RWPE2 (cell line): ENCODE measurements around the gene BMP6.

Experiments
- ATAC-seq: fragments of 200-7000 bp; cut with Tn5 transposase; 3 replicates; pipeline ENCODE4 v1.9.1; 2021; ENCODE audit warnings: low read depth
- DNase-seq: peaks from one replicate; pipeline ENCODE4 v3.0.0-alpha.2; 2020; ENCODE audit warnings: low spot score
- H3K27ac ChIP-seq: fragments of 450-650 bp; 2 replicates; pipeline ENCODE4 v1.5.1; 2017; ENCODE audit warnings: mild to moderate bottlenecking; ENCODE audit not compliant: poor library complexity, severe bottlenecking
- H3K27me3 ChIP-seq: fragments of 250-450 bp; sonication (Bioruptor Pico); 2 replicates; pipeline ENCODE4 v1.5.1; 2021; ENCODE audit warnings: mild to moderate bottlenecking, moderate library complexity; ENCODE audit not compliant: insufficient read depth, poor library complexity, severe bottlenecking
- H3K36me3 ChIP-seq: fragments of 250-450 bp; sonication (Bioruptor Pico); 2 replicates; pipeline ENCODE4 v1.5.1; 2020; ENCODE audit warnings: low read depth, mild to moderate bottlenecking, moderate library complexity
- H3K4me1 ChIP-seq: fragments of 250-450 bp; sonication (Bioruptor Pico); 2 replicates; pipeline ENCODE4 v1.5.1; 2021; ENCODE audit warnings: mild to moderate bottlenecking, moderate library complexity; ENCODE audit not compliant: insufficient read depth, poor library complexity, severe bottlenecking
- H3K4me3 ChIP-seq: fragments of 250-450 bp; sonication (Bioruptor Pico); 2 replicates; pipeline ENCODE4 v1.5.1; 2021; ENCODE audit warnings: mild to moderate bottlenecking, moderate library complexity; ENCODE audit not compliant: severe bottlenecking
- H3K9me3 ChIP-seq: fragments of 250-450 bp; sonication (Bioruptor Pico); 2 replicates; pipeline ENCODE4 v1.5.1; 2021; ENCODE audit warnings: mild to moderate bottlenecking, moderate library complexity; ENCODE audit not compliant: severe bottlenecking
- TF ChIP-seq, protein P1 (sequence below): fragments of 450-650 bp; IDR thresholded peaks from one replicate; pipeline ENCODE4 v1.5.1; 2017; ENCODE audit warnings: mild to moderate bottlenecking, moderate library complexity; ENCODE audit not compliant: poor library complexity, severe bottlenecking

BMP6 gene

DNA sequence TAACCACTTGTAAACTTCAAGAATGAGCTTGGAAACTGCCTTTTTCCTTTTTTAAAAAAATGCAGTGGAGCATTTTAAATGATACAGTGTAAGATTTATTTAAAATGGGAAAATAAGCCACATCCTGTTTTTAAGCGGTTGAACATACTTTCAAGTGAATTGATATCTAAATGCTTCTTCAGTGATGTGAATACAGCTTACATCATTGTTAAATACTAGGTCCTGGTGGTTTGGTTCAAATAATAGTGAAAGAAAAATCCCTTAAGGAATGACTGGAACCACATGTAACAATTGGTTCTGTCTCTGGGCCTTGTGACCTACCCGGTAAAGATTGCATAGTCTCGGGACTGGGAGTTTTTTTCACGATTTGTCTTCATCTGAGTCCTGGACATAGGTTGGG is 44.2 kb downstream of the BMP6 start:
- no peak for ATAC-seq
- Histone ChIP-seq H3K9me3 (no peaks in the 10 kb centered on the region), H3K4me3 (no peak overlapping the region), H3K36me3 (no peaks in the 10 kb centered on the region), H3K27me3 (peaks cover 3% of the 10 kb centered on the region), H3K27ac (no peak overlapping the region), H3K4me1 (no peaks in the 10 kb centered on the region)
- DNase-seq = no peak
- TF ChIP-seq, protein P1, sequence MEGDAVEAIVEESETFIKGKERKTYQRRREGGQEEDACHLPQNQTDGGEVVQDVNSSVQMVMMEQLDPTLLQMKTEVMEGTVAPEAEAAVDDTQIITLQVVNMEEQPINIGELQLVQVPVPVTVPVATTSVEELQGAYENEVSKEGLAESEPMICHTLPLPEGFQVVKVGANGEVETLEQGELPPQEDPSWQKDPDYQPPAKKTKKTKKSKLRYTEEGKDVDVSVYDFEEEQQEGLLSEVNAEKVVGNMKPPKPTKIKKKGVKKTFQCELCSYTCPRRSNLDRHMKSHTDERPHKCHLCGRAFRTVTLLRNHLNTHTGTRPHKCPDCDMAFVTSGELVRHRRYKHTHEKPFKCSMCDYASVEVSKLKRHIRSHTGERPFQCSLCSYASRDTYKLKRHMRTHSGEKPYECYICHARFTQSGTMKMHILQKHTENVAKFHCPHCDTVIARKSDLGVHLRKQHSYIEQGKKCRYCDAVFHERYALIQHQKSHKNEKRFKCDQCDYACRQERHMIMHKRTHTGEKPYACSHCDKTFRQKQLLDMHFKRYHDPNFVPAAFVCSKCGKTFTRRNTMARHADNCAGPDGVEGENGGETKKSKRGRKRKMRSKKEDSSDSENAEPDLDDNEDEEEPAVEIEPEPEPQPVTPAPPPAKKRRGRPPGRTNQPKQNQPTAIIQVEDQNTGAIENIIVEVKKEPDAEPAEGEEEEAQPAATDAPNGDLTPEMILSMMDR = no peak

DNA sequence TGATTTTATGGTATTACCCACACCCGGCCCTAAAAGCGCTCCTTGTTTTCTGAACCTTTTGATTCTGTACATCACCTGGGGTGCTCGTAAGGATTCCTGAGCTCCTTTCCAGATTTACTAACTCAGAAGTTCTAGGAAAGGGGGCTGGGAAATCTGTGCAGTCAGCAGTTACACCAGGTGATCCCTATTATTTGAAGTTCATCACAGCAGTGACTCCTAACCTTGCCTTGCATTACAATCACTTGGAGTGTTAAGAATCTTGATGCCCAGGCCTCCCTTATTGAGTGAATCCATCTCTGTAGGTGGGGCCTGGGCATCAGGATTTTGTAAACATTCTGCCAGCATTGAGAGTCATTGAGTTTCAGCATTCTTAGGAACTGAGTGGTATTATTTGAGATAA is 44.7 kb downstream of the BMP6 start:
- no peaks in the 10 kb centered on the region for H3K4me1 ChIP-seq
- DNase-seq = no peak
- H3K9me3 ChIP-seq = no peaks in the 10 kb centered on the region
- ATAC-seq = no peak
- no peaks in the 10 kb centered on the region for H3K36me3 ChIP-seq
- TF ChIP-seq, protein P1 = no peak
- no peak overlapping the region for H3K27ac ChIP-seq
- peaks cover 6% of the 10 kb centered on the region for H3K27me3 ChIP-seq
- no peak overlapping the region for H3K4me3 ChIP-seq

DNA sequence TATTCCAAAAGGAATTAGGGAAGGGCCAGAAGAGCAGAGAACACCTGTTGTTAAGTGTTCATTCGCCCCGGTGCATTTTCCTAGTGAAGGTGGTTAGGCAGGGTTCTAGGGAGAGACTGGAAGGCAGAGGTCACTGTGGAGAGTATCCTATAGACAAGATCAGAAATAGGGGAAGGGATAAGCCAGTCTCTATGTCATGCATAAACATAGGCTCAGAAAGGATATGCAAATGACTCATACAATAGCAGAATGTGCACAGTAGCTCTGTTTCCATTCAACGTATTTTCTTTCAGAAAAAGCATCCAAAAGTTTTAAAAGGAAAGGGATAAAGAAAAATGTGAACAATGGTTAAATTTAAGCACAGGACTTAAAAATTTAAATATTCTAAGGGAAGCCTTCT is 47.4 kb downstream of the BMP6 start:
- H3K4me3 ChIP-seq = no peak overlapping the region
- H3K27me3 ChIP-seq = peaks cover 9% of the 10 kb centered on the region
- no peaks in the 10 kb centered on the region for H3K4me1 ChIP-seq
- H3K27ac ChIP-seq = no peak overlapping the region
- no peaks in the 10 kb centered on the region for H3K9me3 ChIP-seq
- H3K36me3 ChIP-seq = no peaks in the 10 kb centered on the region
- TF ChIP-seq, protein P1 = no peak
- DNase-seq (no peak), ATAC-seq (no peak)

DNA sequence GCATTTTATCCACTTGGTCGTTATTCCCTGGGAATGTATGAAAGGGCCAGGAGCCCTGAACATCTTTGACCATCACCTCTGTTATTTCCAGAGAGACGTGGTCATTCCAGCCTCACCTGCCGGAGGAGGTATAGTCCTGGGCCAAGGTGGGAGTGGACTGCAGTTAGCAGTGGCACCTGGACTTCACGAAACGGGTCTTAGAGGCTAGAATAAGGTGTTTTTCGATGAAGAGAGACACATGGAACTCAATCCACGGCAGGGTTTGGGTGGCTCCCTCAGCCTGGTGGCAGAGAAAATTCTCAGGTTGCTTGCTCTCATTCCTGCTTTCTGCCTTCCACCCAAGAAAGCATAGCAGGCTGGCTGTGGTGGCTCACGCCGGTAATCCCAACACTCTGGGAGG is 48.0 kb downstream of the BMP6 start:
- ATAC-seq = no peak
- Histone ChIP-seq H3K27me3 (peaks cover 9% of the 10 kb centered on the region), H3K4me1 (no peaks in the 10 kb centered on the region), H3K9me3 (no peaks in the 10 kb centered on the region), H3K27ac (no peak overlapping the region), H3K36me3 (no peaks in the 10 kb centered on the region), H3K4me3 (no peak overlapping the region)
- TF ChIP-seq, protein P1 = no peak
- DNase-seq = no peak

DNA sequence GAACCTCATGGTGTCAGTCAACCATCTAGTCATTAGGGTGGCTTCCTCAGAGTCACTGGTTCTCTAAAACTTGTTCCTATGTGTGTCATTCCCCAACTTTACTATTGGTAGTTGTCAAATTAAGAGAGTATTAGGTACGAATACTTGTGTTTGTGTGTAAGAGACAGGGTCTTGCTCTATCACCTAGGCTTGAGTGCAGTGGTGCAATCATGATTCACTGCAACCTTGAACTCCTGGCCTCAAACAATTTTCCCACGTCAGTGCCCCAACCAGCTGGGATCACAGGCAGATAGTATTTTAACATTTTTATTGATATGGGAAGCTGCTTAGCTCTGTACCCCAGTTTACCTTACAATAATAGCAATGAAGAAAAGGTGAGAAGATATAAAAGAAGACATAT is 50.6 kb downstream of the BMP6 start:
- TF ChIP-seq, protein P1 = no peak
- ATAC-seq (no peak), DNase-seq (no peak)
- Histone ChIP-seq H3K4me3 (no peak overlapping the region), H3K36me3 (no peaks in the 10 kb centered on the region), H3K4me1 (no peaks in the 10 kb centered on the region), H3K27ac (no peak overlapping the region), H3K27me3 (peaks cover 9% of the 10 kb centered on the region), H3K9me3 (no peaks in the 10 kb centered on the region)
